Nephron (organoid): Measurements from ENCODE around the gene BAZ1A.

Source experiments
- H3K27ac Mint-ChIP-seq, 3 experiments: 2 replicates each; pipeline ENCODE4 v1.8.0; 2020; ENCODE audit warnings: mixed read lengths in 3 of 3, mild to moderate bottlenecking in 2 of 3, moderate library complexity in 1 of 3
- H3K27me3 Mint-ChIP-seq: 2 replicates; pipeline ENCODE4 v1.8.0; 2021; ENCODE audit warnings: low read depth, mild to moderate bottlenecking, moderate library complexity, mixed read lengths
- H3K36me3 Mint-ChIP-seq: 2 replicates; pipeline ENCODE4 v1.8.0; 2020; ENCODE audit warnings: low read depth, mixed read lengths
- H3K4me1 Mint-ChIP-seq: 2 replicates; pipeline ENCODE4 v1.8.0; 2020; ENCODE audit warnings: mixed read lengths
- H3K4me3 Mint-ChIP-seq, 3 experiments: 2 replicates each; pipeline ENCODE4 v1.8.0; 2020; ENCODE audit warnings: mild to moderate bottlenecking in 3 of 3, mixed read lengths in 3 of 3, moderate library complexity in 2 of 3
- H3K9me3 Mint-ChIP-seq: 2 replicates; pipeline ENCODE4 v1.8.0; 2020; ENCODE audit warnings: mixed read lengths
- CTCF ChIP-seq, 3 experiments: fragments of 200-600 bp; sonication (generic); IDR thresholded peaks; one replicate each; pipeline ENCODE4 v1.5.0; 2021; ENCODE audit warnings: antibody characterized with exemption in 3 of 3; ENCODE audit not compliant: unreplicated experiment in 3 of 3

The BAZ1A gene

GRCh38 chr14:34733245-34733644, 141.9 kb downstream of the BAZ1A start:
- Mint-ChIP-seq H3K4me3 (no peak overlapping the region), H3K27ac (peak overlapping the region in 1 of 3 experiments; percentile 59), H3K36me3 (no peaks in the 10 kb centered on the region), H3K9me3 (no peaks in the 10 kb centered on the region), H3K27me3 (no peaks in the 10 kb centered on the region), H3K4me1 (no peaks in the 10 kb centered on the region)
- no peak for TF ChIP-seq CTCF (IDR thresholded peaks at IDR 0.05; ENCODE audit: unreplicated experiment in 3 of 3)

- H3K27ac Mint-ChIP-seq: peak overlapping the region in 1 of 3 experiments; percentile 21
- H3K36me3 Mint-ChIP-seq: no peaks in the 10 kb centered on the region
- H3K4me1 Mint-ChIP-seq: no peaks in the 10 kb centered on the region
These were observed 142.4 kb downstream of the BAZ1A start for GRCh38 chr14:34732802-34733201.

GRCh38 chr14:34723867-34724266, 151.3 kb downstream of the BAZ1A start:
- Mint-ChIP-seq H3K27ac (peak overlapping the region in 1 of 3 experiments; percentile 24), H3K4me1 (peaks cover 9% of the 10 kb centered on the region), H3K36me3 (no peaks in the 10 kb centered on the region)

More at GRCh38 chr14:34732802-34733201, 142.4 kb downstream of the BAZ1A start:
- TF ChIP-seq CTCF (IDR thresholded peaks at IDR 0.05; ENCODE audit: unreplicated experiment in 3 of 3): no peak
- Mint-ChIP-seq H3K27me3 (no peaks in the 10 kb centered on the region), H3K4me3 (no peak overlapping the region), H3K9me3 (no peaks in the 10 kb centered on the region)

GRCh38 chr14:34722723-34723545, 152.2 kb downstream of the BAZ1A start:
- TF ChIP-seq CTCF (IDR thresholded peaks at IDR 0.05; ENCODE audit: unreplicated experiment in 3 of 3): peak; percentile 71 to 84 (median 78)
- Mint-ChIP-seq H3K27me3 (no peaks in the 10 kb centered on the region), H3K9me3 (no peaks in the 10 kb centered on the region), H3K36me3 (no peaks in the 10 kb centered on the region), H3K27ac (peak overlapping the region; percentile 24 to 77 (median 59)), H3K4me1 (peaks cover 9% of the 10 kb centered on the region), H3K4me3 (peak overlapping the region in 1 of 3 experiments; percentile 6)

More at GRCh38 chr14:34723867-34724266, 151.3 kb downstream of the BAZ1A start:
- Mint-ChIP-seq H3K9me3 (no peaks in the 10 kb centered on the region), H3K27me3 (no peaks in the 10 kb centered on the region), H3K4me3 (no peak overlapping the region)
- no peak for TF ChIP-seq CTCF (IDR thresholded peaks at IDR 0.05; ENCODE audit: unreplicated experiment in 3 of 3)

- no peak for TF ChIP-seq CTCF (IDR thresholded peaks at IDR 0.05; ENCODE audit: unreplicated experiment in 3 of 3)
- H3K27ac Mint-ChIP-seq: no peak overlapping the region
- peaks cover 11% of the 10 kb centered on the region for H3K4me1 Mint-ChIP-seq
- peaks cover 5% of the 10 kb centered on the region for H3K27me3 Mint-ChIP-seq
- H3K4me3 Mint-ChIP-seq: no peak overlapping the region
- H3K9me3 Mint-ChIP-seq: no peaks in the 10 kb centered on the region
- no peaks in the 10 kb centered on the region for H3K36me3 Mint-ChIP-seq
These were observed 154.0 kb downstream of the BAZ1A start for GRCh38 chr14:34721129-34721528.
